Ascending aorta (tissue), 2 donors: Measurements from ENCODE around the gene GIGYF1. TPM values are rescaled to one million over a fixed set of nuclear protein-coding genes. Genes with fewer than 3 reads are reported as not detected.
A peak's percentile ranks its signal among the peaks of the same experiment; 100 is the strongest.
"Not testable (repeated sequence)": the region's sequence is repeated elsewhere in the genome, so short reads cannot be mapped to it uniquely, and the experiment has no call there.

Source experiments
- DNase-seq, 2 donors: peaks; one replicate each; pipeline ENCODE4 v3.0.0-alpha.2; 2019; ENCODE audit warnings: low spot score in 2 of 2
- H3K27ac ChIP-seq, 2 donors: fragments of 200-600 bp; sonication (generic); one replicate each; pipeline ENCODE4 v1.5.1; 2016 to 2017; ENCODE audit warnings: mild to moderate bottlenecking in 1 of 2
- H3K27me3 ChIP-seq: fragments of 200-600 bp; sonication (generic); one replicate; pipeline ENCODE4 v1.5.1; 2017
- H3K36me3 ChIP-seq, 2 donors: fragments of 200-600 bp; sonication (generic); one replicate each; pipeline ENCODE4 v1.5.1; 2016
- H3K4me1 ChIP-seq, 2 donors: fragments of 200-600 bp; sonication (generic); one replicate each; pipeline ENCODE4 v1.5.1; 2016 to 2017; ENCODE audit warnings: mild to moderate bottlenecking in 1 of 2
- H3K4me3 ChIP-seq, 2 donors: fragments of 200-600 bp; sonication (generic); one replicate each; pipeline ENCODE4 v1.5.1; 2016 to 2017; ENCODE audit warnings: mild to moderate bottlenecking in 1 of 2
- H3K9me3 ChIP-seq, 2 donors: fragments of 200-600 bp; sonication (generic); one replicate each; pipeline ENCODE4 v1.5.1; 2016
- intact Hi-C: fragments of 100-400 bp; cut with DNase I; formaldehyde crosslinking; loops from one replicate; pipeline ENCODE4 v1.15.1; 2023
- total RNA-seq: library from RNA; depleted of rRNA; stranded (reverse); fragments of >200 nt; gene quantifications from one replicate; pipeline ENCODE4 v1.1.0, GENCODE V29; 2016
- TF ChIP-seq, protein P1 (sequence below), 3 experiments: fragments of 200-600 bp in 2 of 3; fragments of 450-650 bp in 1 of 3; sonication (generic) in 2 of 3; IDR thresholded peaks; one replicate each; pipeline ENCODE4 v1.5.1; 2016 to 2019; ENCODE audit warnings: antibody characterized with exemption in 3 of 3, mild to moderate bottlenecking in 1 of 3, moderate library complexity in 1 of 3

GIGYF1 gene
- total RNA-seq, 1 donor from 2014 or later, result 31.1 TPM

DNA sequence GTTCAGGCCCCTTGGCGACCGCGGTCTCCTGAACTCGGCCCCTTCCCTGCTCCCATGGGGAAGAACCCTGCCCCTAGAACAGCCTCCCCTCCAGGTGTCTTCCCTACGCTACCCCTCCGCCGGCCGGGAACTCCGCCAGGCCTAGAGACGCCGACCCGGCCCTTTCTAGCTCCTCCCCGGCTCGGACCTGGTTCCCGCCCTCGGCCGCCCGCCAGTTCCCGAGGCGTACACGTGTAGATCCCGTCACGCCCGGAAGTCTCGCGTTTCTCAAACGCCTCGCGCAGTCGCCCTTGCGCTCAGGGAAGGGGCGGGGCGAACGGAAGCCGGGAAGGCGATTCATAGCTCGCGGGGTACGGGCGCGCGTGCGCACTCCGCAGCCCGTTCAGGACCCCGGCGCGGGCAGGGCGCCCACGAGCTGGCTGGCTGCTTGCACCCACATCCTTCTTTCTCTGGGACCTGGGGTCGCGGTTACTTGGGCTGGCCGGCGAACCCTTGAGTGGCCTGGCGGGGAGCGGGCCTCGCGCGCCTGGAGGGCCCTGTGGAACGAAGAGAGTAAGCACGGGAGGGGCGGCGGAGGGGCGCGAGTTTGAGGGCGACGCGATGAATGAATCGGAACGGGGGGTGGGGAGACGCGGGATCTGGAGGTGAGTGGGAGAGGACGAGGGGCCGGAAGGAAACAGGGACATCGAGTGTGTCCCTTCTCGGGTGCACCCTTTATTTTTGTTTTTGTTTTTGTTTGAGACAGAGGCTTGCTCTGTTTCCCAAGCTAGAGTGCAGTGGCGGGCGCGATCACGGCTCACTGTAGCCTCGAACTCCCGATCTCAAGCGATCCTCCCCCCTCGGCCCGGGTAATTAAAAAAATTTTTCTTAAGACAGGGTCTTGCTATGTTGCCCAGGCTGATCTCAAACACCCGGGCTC, 12.0 kb upstream of the GIGYF1 start, which contains the start of gene POP7:
Gene POP7, plus strand, starts transcription at position 369 of the 919 bp plus-strand sequence. CDS start 710 bp downstream, outside the sequence.
- H3K4me3 ChIP-seq, result peak within 1 kb of the TSS; percentile 89 to 99
- peaks cover 7 to 10% of the 10 kb centered on the region in 2 donors for H3K4me1 ChIP-seq
- H3K27ac ChIP-seq, result peak within 1 kb of the TSS; percentile 90 to 96
- intact Hi-C loops, result loop anchor here (1.0 to 10.0 kb wide), 9 partner anchors 12 to 539 kb away; partner anchors contain the start of genes FBXO24, FIS1, GIGYF1 and LRCH4
- TF ChIP-seq, protein P1, sequence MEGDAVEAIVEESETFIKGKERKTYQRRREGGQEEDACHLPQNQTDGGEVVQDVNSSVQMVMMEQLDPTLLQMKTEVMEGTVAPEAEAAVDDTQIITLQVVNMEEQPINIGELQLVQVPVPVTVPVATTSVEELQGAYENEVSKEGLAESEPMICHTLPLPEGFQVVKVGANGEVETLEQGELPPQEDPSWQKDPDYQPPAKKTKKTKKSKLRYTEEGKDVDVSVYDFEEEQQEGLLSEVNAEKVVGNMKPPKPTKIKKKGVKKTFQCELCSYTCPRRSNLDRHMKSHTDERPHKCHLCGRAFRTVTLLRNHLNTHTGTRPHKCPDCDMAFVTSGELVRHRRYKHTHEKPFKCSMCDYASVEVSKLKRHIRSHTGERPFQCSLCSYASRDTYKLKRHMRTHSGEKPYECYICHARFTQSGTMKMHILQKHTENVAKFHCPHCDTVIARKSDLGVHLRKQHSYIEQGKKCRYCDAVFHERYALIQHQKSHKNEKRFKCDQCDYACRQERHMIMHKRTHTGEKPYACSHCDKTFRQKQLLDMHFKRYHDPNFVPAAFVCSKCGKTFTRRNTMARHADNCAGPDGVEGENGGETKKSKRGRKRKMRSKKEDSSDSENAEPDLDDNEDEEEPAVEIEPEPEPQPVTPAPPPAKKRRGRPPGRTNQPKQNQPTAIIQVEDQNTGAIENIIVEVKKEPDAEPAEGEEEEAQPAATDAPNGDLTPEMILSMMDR (IDR thresholded peaks at IDR 0.05), result no peak
- H3K9me3 ChIP-seq, result no peaks in the 10 kb centered on the region
- H3K27me3 ChIP-seq, result no peaks in the 10 kb centered on the region
- peak; percentile 88 to 99 for DNase-seq
- no peaks in the 10 kb centered on the region for H3K36me3 ChIP-seq

DNA sequence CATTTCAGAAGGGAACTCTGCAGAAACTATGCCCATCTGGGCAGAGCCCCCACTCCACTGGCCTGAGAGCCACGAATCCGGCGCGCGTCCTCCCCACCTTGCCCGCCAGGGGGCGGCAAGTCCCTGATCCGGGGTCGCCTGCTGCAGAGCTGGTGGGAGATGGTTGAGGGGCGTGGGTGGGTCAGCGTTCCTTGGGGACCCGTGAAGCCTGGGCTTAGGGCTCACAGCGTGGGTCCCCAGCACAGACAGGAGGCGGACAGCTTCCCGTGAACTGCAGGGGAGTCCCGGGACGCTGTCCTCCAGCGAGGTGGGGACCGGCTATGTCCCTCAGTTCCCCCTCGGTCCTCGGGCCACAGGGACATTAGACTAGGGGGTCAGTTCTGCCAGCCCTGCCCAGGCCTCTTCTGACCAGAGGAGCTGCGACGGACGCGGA, 11.3 kb upstream of the GIGYF1 start:
- peak in 1 of 2 donors; percentile 88 for DNase-seq
- no peaks in the 10 kb centered on the region for H3K27me3 ChIP-seq
- H3K27ac ChIP-seq, result peak overlapping the region; percentile 90 to 96
- no peaks in the 10 kb centered on the region for H3K9me3 ChIP-seq
- H3K4me3 ChIP-seq, result peak overlapping the region; percentile 89 to 99
- H3K4me1 ChIP-seq, result peaks cover 7 to 10% of the 10 kb centered on the region in 2 donors
- TF ChIP-seq, protein P1 (IDR thresholded peaks at IDR 0.05), result peak; percentile 88 to 90 (median 88)
- intact Hi-C loops, result loop anchor here (1.0 to 10.0 kb wide), 8 partner anchors 11 to 539 kb away; partner anchors contain the start of genes FIS1, GIGYF1, SLC12A9 and UFSP1
- no peaks in the 10 kb centered on the region for H3K36me3 ChIP-seq

DNA sequence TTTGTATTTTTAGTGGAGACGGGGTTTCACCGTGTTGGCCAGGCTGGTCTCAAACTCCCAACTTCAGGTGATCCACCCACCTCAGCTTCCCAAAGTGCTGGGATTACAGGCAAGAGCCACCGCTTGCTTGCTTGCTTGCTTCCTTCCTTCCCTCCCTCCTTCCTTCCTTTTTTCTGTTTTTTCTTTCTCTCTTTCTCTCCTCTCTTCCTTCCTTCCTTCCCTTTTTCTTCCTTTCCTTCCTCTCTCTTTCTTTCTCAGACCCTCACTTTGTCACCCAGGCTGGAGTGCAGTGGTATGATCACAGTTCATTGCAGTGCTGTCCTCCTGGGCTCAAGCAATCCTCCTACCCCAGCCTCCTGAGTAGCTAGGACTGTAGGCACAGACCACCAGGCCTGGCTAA, 7.0 kb upstream of the GIGYF1 start:
- not testable (repeated sequence) for H3K4me1 ChIP-seq, H3K27me3 ChIP-seq, H3K27ac ChIP-seq, H3K36me3 ChIP-seq, H3K9me3 ChIP-seq, DNase-seq, H3K4me3 ChIP-seq
- intact Hi-C loops, result loop anchor here (10.0 kb wide), 1 partner anchor 544 kb away; the partner anchor contains the start of gene FIS1

DNA sequence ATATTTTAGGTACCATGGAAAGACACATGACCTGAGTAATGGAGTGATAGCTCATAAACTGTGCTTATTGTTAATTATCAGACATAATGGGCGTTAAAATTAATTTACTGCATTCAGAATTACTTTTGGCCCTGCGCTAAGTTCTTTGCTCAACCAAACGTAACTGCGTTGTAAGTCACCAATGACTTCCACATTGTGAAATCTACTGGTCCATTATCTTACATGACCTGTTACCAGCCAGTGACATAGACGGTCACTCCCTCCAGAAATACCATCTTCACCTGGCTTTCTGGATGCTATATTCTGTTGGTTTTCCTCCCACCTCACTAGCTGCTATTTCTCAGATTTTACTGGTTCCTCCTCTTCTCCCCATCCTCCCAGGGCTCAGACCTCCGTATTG, 5.0 kb upstream of the GIGYF1 start:
- DNase-seq, result no peak
- TF ChIP-seq, protein P1 (IDR thresholded peaks at IDR 0.05), result no peak
- Histone ChIP-seq H3K4me1 (peaks cover 0 to 3% of the 10 kb centered on the region in 2 donors), H3K9me3 (no peaks in the 10 kb centered on the region), H3K27ac (no peak overlapping the region), H3K4me3 (no peak overlapping the region), H3K36me3 (no peaks in the 10 kb centered on the region), H3K27me3 (no peaks in the 10 kb centered on the region)
- intact Hi-C loops, result loop anchor here (10.0 kb wide), 1 partner anchor 544 kb away; the partner anchor contains the start of gene TRAPPC14

DNA sequence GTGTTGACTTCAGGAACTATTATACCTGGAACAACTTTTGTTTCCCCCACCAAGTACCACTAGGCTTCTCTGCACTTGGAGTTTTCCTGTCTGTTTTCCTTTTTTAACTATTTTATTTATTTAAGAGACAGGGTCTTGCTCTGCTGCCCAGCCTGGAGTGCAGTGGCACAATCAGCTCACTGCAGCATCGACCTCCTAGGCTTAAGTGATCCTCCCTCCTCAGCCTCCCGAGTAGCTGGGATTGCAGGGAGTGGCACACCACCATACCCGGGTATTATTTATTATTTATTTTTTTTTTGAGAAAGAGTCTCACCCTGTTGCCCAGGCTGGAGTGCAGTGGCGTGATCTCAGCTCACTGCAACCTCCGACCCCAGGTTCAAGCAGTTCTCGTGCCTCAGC, 2.1 kb upstream of the GIGYF1 start:
- Histone ChIP-seq H3K36me3 (no peaks in the 10 kb centered on the region), H3K27ac (no peak overlapping the region), H3K27me3 (no peaks in the 10 kb centered on the region), H3K4me1 (peaks cover 10 to 21% of the 10 kb centered on the region in 2 donors), H3K4me3 (no peak overlapping the region), H3K9me3 (no peaks in the 10 kb centered on the region)
- intact Hi-C loops, result loop anchor here (10.0 kb wide), 1 partner anchor 541 kb away; the partner anchor contains the start of gene TRAPPC14
- no peak for DNase-seq
- TF ChIP-seq, protein P1 (IDR thresholded peaks at IDR 0.05), result no peak
